Adrenal gland (tissue), 5 donors: Measurements from ENCODE around the gene HEBP1.

Source experiments
- CTCF ChIP-seq, 6 experiments: fragments of 450-650 bp in 4 of 6; fragments of 200-600 bp in 2 of 6; sonication (generic) in 1 of 6; IDR thresholded peaks; 1 replicate in 5 of 6; 2 replicates in 1 of 6; pipeline versions ENCODE4 v1.5.1 to v1.8.0; 2016 to 2021; ENCODE audit warnings: antibody characterized with exemption in 6 of 6, mild to moderate bottlenecking in 2 of 6, moderate library complexity in 1 of 6
- POLR2A ChIP-seq, 2 donors: fragments of 450-650 bp; IDR thresholded peaks; one replicate each; pipeline ENCODE4 v1.6.1; 2017; ENCODE audit warnings: antibody characterized with exemption in 2 of 2, mild to moderate bottlenecking in 2 of 2, moderate library complexity in 1 of 2
- donor health status: DM: no; HTN: no; CAD: no.

GRCh38 chr12:13024531-13024916 is 24.5 kb upstream of the HEBP1 start:
- TF ChIP-seq CTCF (IDR thresholded peaks at IDR 0.05) (no peak), POLR2A (IDR thresholded peaks at IDR 0.05) (no peak)
